Neural cell (in vitro differentiated cells): ENCODE results near the gene MMP14. TPM values are rescaled to one million over a fixed set of nuclear protein-coding genes. Genes with fewer than 3 reads are reported as not detected.

ENCODE experiments used
- H2AFZ ChIP-seq: fragments of 200-600, 300-800 bp; sonication (generic), shearing (Covaris generic); 2 replicates; pipeline ENCODE4 v1.6.0; 2014; ENCODE audit warnings: low read depth, mild to moderate bottlenecking, antibody characterized with exemption, low read length, moderate library complexity
- H3F3A ChIP-seq: fragments of 200-600 bp; shearing (Covaris generic); 2 replicates; pipeline ENCODE4 v1.6.1; 2016; ENCODE audit warnings: mild to moderate bottlenecking, moderate library complexity, mixed read lengths, antibody characterized with exemption, low read length; ENCODE audit not compliant: insufficient read depth, poor library complexity, severe bottlenecking
- H3K27ac ChIP-seq: fragments of 200-600, 300-800 bp; sonication (generic), shearing (Covaris generic); 2 replicates; pipeline ENCODE4 v1.5.1; 2014; ENCODE audit warnings: mild to moderate bottlenecking, low read length, moderate library complexity
- H3K27me3 ChIP-seq: fragments of 300-800, 200-600 bp; sonication (generic), shearing (Covaris generic); 2 replicates; pipeline ENCODE4 v1.6.0; 2014; ENCODE audit warnings: mild to moderate bottlenecking, low read depth, low read length, moderate library complexity; ENCODE audit not compliant: insufficient read depth
- H3K36me3 ChIP-seq: fragments of 300-800, 200-600 bp; sonication (generic), shearing (Covaris generic); 2 replicates; pipeline ENCODE4 v1.5.1; 2014; ENCODE audit warnings: mild to moderate bottlenecking, antibody characterized with exemption, low read length, moderate library complexity; ENCODE audit not compliant: insufficient read depth
- H3K4me2 ChIP-seq: fragments of 300-800, 200-600 bp; sonication (generic), shearing (Covaris generic); 2 replicates; pipeline ENCODE4 v1.6.0; 2014; ENCODE audit warnings: mild to moderate bottlenecking, low read length
- H3K4me3 ChIP-seq: fragments of 300-800, 200-600 bp; sonication (generic), shearing (Covaris generic); 2 replicates; pipeline ENCODE4 v1.5.1; 2014; ENCODE audit warnings: mild to moderate bottlenecking, low read length, moderate library complexity
- H3K79me2 ChIP-seq: fragments of 200-600 bp; shearing (Covaris generic); replicated peaks from 2 replicates; pipeline ENCODE4 v1.6.0; 2014; ENCODE audit warnings: mild to moderate bottlenecking, low read length, moderate library complexity; ENCODE audit not compliant: insufficient read depth
- H3K9ac ChIP-seq: fragments of 300-800, 200-600 bp; sonication (generic), shearing (Covaris generic); 2 replicates; pipeline ENCODE4 v1.6.1; 2016; ENCODE audit warnings: mild to moderate bottlenecking, low read length, mixed read lengths
- H3K9me2 ChIP-seq: fragments of 200-600 bp; shearing (Covaris generic); 2 replicates; pipeline ENCODE4 v1.6.1; 2016; ENCODE audit warnings: mild to moderate bottlenecking, low read length, mixed read lengths; ENCODE audit not compliant: insufficient read depth
- H3K9me3 ChIP-seq: fragments of 200-600, 300-800 bp; sonication (generic), shearing (Covaris generic); 2 replicates; pipeline ENCODE4 v1.6.1; 2016; ENCODE audit warnings: mild to moderate bottlenecking, mixed run types, low read length, moderate library complexity, mixed read lengths
- H4K20me1 ChIP-seq: fragments of 200-600 bp; shearing (Covaris generic); 2 replicates; pipeline ENCODE4 v1.6.1; 2016; ENCODE audit warnings: mild to moderate bottlenecking, mixed run types; ENCODE audit not compliant: insufficient read depth
- EP300 ChIP-seq: fragments of 450-650 bp; conservative IDR thresholded peaks from 2 replicates; pipeline ENCODE4 v1.6.1; 2014; ENCODE audit warnings: antibody characterized with exemption, mild to moderate bottlenecking, moderate library complexity; ENCODE audit not compliant: poor library complexity, severe bottlenecking
- EZH2 ChIP-seq: fragments of 200-600, 300-800 bp; shearing (Covaris generic), sonication (generic); IDR thresholded peaks from 2 replicates; pipeline ENCODE4 v1.6.1; 2014; ENCODE audit warnings: antibody characterized with exemption, low read length, borderline replicate concordance, mild to moderate bottlenecking; ENCODE audit not compliant: insufficient read depth, poor library complexity, severe bottlenecking
- MXI1 ChIP-seq: fragments of 450-650 bp; conservative IDR thresholded peaks from 2 replicates; pipeline ENCODE4 v1.6.1; 2014; ENCODE audit warnings: antibody characterized with exemption, mild to moderate bottlenecking; ENCODE audit not compliant: poor library complexity, severe bottlenecking
- POLR2AphosphoS5 ChIP-seq: IDR thresholded peaks from 2 replicates; pipeline ENCODE4 v1.6.1; 2012
- RAD21 ChIP-seq: fragments of 450-650 bp; conservative IDR thresholded peaks from 2 replicates; pipeline ENCODE4 v1.6.1; 2014; ENCODE audit warnings: antibody characterized with exemption, mild to moderate bottlenecking, moderate library complexity
- REST ChIP-seq: IDR thresholded peaks from 2 replicates; pipeline ENCODE4 v1.6.1; 2012; ENCODE audit warnings: borderline replicate concordance
- SMC3 ChIP-seq: fragments of 450-650 bp; conservative IDR thresholded peaks from 2 replicates; pipeline ENCODE4 v1.6.1; 2014; ENCODE audit warnings: antibody characterized with exemption, mild to moderate bottlenecking, moderate library complexity; ENCODE audit not compliant: poor library complexity
- TAF1 ChIP-seq: IDR thresholded peaks from 2 replicates; pipeline ENCODE4 v1.6.1; 2012; ENCODE audit warnings: low read depth
- polyA plus RNA-seq: library from polyadenylated mRNA; depleted of rRNA; stranded (reverse); fragments of >200 nt; gene quantifications from 2 replicates; pipeline ENCODE4 v1.2.3, GENCODE V29; 2014
- TF ChIP-seq, protein P1 (sequence below): fragments of 450-650 bp; IDR thresholded peaks from 2 replicates; pipeline ENCODE4 v1.5.1; 2014; ENCODE audit warnings: antibody characterized with exemption, mild to moderate bottlenecking, moderate library complexity; ENCODE audit not compliant: poor library complexity, severe bottlenecking

MMP14 gene
- polyA plus RNA-seq, 1 donor from 2014 or later = 1.5 TPM

- Histone ChIP-seq H3K4me2 (no peak overlapping the region), H3K27ac (no peak overlapping the region), H3K9me2 (no peaks in the 10 kb centered on the region), H3K79me2 (no peaks in the 10 kb centered on the region), H3K9ac (no peak overlapping the region), H3F3A (no peaks in the 10 kb centered on the region), H3K27me3 (no peaks in the 10 kb centered on the region), H4K20me1 (no peaks in the 10 kb centered on the region), H2AFZ (no peak overlapping the region), H3K4me3 (no peak overlapping the region), H3K36me3 (no peaks in the 10 kb centered on the region), H3K9me3 (no peaks in the 10 kb centered on the region)
- TF ChIP-seq EP300 (no peak), MXI1 (no peak), EZH2 (no peak), SMC3 (no peak), RAD21 (no peak), REST (no peak), POLR2AphosphoS5 (no peak), TAF1 (no peak)
- TF ChIP-seq, protein P1, sequence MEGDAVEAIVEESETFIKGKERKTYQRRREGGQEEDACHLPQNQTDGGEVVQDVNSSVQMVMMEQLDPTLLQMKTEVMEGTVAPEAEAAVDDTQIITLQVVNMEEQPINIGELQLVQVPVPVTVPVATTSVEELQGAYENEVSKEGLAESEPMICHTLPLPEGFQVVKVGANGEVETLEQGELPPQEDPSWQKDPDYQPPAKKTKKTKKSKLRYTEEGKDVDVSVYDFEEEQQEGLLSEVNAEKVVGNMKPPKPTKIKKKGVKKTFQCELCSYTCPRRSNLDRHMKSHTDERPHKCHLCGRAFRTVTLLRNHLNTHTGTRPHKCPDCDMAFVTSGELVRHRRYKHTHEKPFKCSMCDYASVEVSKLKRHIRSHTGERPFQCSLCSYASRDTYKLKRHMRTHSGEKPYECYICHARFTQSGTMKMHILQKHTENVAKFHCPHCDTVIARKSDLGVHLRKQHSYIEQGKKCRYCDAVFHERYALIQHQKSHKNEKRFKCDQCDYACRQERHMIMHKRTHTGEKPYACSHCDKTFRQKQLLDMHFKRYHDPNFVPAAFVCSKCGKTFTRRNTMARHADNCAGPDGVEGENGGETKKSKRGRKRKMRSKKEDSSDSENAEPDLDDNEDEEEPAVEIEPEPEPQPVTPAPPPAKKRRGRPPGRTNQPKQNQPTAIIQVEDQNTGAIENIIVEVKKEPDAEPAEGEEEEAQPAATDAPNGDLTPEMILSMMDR = no peak
These were observed 10.5 kb downstream of the MMP14 start for GRCh38 chr14:22846811-22847307.

DNA sequence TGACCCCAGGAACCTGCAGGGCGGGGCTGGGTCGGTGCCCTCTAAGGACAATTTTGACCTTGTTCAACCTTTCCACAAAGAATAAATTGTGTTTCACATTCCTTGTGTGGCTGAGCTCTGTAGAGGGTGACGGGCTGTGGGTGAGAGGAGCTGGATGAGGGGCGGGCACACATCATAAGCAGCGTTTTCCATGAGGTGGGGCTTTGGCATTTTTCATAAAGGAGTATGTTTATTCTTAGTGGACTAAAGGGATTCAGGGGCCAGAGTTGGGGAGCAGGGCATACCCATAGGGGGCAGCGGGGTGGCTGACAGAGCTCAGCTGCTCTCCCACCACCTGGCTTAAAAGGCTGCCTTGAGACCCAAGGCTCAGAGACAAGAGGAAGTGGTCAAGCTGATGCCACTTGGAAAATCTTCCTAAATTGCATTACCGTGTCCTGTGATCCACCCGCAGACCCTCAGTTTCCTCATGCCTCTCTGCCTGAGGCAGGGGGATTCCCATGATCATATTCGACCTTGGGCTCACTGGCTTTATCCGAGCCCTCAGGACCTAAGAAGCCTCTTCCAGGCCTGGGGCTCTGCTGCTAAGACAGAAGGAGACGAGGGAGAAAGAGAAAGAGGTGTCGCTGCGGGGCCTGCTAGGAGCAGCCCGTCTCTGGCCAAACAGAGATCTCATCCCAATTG is 11.4 kb downstream of the MMP14 start:
- Histone ChIP-seq H3K9me3 (no peaks in the 10 kb centered on the region), H3K27me3 (no peaks in the 10 kb centered on the region), H3F3A (no peaks in the 10 kb centered on the region), H3K4me2 (no peak overlapping the region), H3K27ac (no peak overlapping the region), H3K9ac (no peak overlapping the region), H3K79me2 (no peaks in the 10 kb centered on the region), H4K20me1 (no peaks in the 10 kb centered on the region), H3K9me2 (no peaks in the 10 kb centered on the region), H2AFZ (no peak overlapping the region), H3K36me3 (no peaks in the 10 kb centered on the region), H3K4me3 (no peak overlapping the region)
- TF ChIP-seq RAD21 = no peak
- TF ChIP-seq SMC3 = no peak
- TF ChIP-seq TAF1 = no peak
- TF ChIP-seq MXI1 = no peak
- TF ChIP-seq EP300 = no peak
- TF ChIP-seq REST = no peak
- TF ChIP-seq, protein P1 = no peak
